Measurements from ENCODE around the gene CD52.
"Not testable (repeated sequence)": the region's sequence is repeated elsewhere in the genome, so short reads cannot be mapped to it uniquely, and the experiment has no call there.

Gene CD52

GRCh38 chr1:26291433-26291832, 26.3 kb upstream of the CD52 start:
- Histone ChIP-seq H3K27me3 (ENCODE audit: insufficient read depth, low read length) (no peaks in the 10 kb centered on the region), H3K4me3 (ENCODE audit: low read depth, low read length) (no peak overlapping the region), H3K4me1 (ENCODE audit: control insufficient read depth, insufficient read depth, low read length, unreplicated experiment) (peaks cover 25% of the 10 kb centered on the region), H3K27ac (ENCODE audit: low read depth, low read length) (no peak overlapping the region), H3K36me3 (ENCODE audit: insufficient read depth, low read length) (no peaks in the 10 kb centered on the region), H2AFZ (ENCODE audit: low read length, unreplicated experiment) (no peak overlapping the region), H3K79me2 (ENCODE audit: control insufficient read depth, insufficient read depth, low read length, unreplicated experiment) (no peaks in the 10 kb centered on the region)

- Histone ChIP-seq H2AFZ (ENCODE audit: low read length, unreplicated experiment) (no peak overlapping the region), H3K4me3 (ENCODE audit: low read depth, low read length) (no peak overlapping the region), H3K27ac (ENCODE audit: low read depth, low read length) (no peak overlapping the region), H3K27me3 (ENCODE audit: insufficient read depth, low read length) (no peaks in the 10 kb centered on the region), H3K79me2 (ENCODE audit: control insufficient read depth, insufficient read depth, low read length, unreplicated experiment) (no peaks in the 10 kb centered on the region), H3K4me1 (ENCODE audit: control insufficient read depth, insufficient read depth, low read length, unreplicated experiment) (peaks cover 20% of the 10 kb centered on the region), H3K36me3 (ENCODE audit: insufficient read depth, low read length) (no peaks in the 10 kb centered on the region)
Observed at GRCh38 chr1:26291939-26292338, 25.8 kb upstream of the CD52 start.

GRCh38 chr1:26292735-26293134, 25.0 kb upstream of the CD52 start:
- H3K4me1 ChIP-seq (ENCODE audit: control insufficient read depth, insufficient read depth, low read length, unreplicated experiment): peaks cover 14% of the 10 kb centered on the region
- H3K79me2 ChIP-seq (ENCODE audit: control insufficient read depth, insufficient read depth, low read length, unreplicated experiment); H3K27me3 ChIP-seq (ENCODE audit: insufficient read depth, low read length); H3K36me3 ChIP-seq (ENCODE audit: insufficient read depth, low read length); H2AFZ ChIP-seq (ENCODE audit: low read length, unreplicated experiment); H3K27ac ChIP-seq (ENCODE audit: low read depth, low read length); H3K4me3 ChIP-seq (ENCODE audit: low read depth, low read length): not testable (repeated sequence)

GRCh38 chr1:26293911-26294463, 23.8 kb upstream of the CD52 start:
- no peak overlapping the region for H3K27ac ChIP-seq (ENCODE audit: low read depth, low read length)
- peaks cover 13% of the 10 kb centered on the region for H3K4me1 ChIP-seq (ENCODE audit: control insufficient read depth, insufficient read depth, low read length, unreplicated experiment)
- H3K4me3 ChIP-seq (ENCODE audit: low read depth, low read length): no peak overlapping the region
- no peak overlapping the region for H2AFZ ChIP-seq (ENCODE audit: low read length, unreplicated experiment)
- no peaks in the 10 kb centered on the region for H3K27me3 ChIP-seq (ENCODE audit: insufficient read depth, low read length)
- no peaks in the 10 kb centered on the region for H3K79me2 ChIP-seq (ENCODE audit: control insufficient read depth, insufficient read depth, low read length, unreplicated experiment)
- no peaks in the 10 kb centered on the region for H3K36me3 ChIP-seq (ENCODE audit: insufficient read depth, low read length)

- Histone ChIP-seq H3K36me3 (ENCODE audit: insufficient read depth, low read length) (no peaks in the 10 kb centered on the region), H3K27me3 (ENCODE audit: insufficient read depth, low read length) (no peaks in the 10 kb centered on the region), H2AFZ (ENCODE audit: low read length, unreplicated experiment) (no peak overlapping the region), H3K79me2 (ENCODE audit: control insufficient read depth, insufficient read depth, low read length, unreplicated experiment) (no peaks in the 10 kb centered on the region), H3K4me3 (ENCODE audit: low read depth, low read length) (no peak overlapping the region), H3K4me1 (ENCODE audit: control insufficient read depth, insufficient read depth, low read length, unreplicated experiment) (peaks cover 9% of the 10 kb centered on the region), H3K27ac (ENCODE audit: low read depth, low read length) (no peak overlapping the region)
Observed at GRCh38 chr1:26295194-26296138, 22.3 kb upstream of the CD52 start.

GRCh38 chr1:26296340-26297056, 21.3 kb upstream of the CD52 start:
- Histone ChIP-seq H3K27ac (ENCODE audit: low read depth, low read length) (no peak overlapping the region), H3K79me2 (ENCODE audit: control insufficient read depth, insufficient read depth, low read length, unreplicated experiment) (peaks cover 1% of the 10 kb centered on the region), H3K36me3 (ENCODE audit: insufficient read depth, low read length) (no peaks in the 10 kb centered on the region), H3K4me3 (ENCODE audit: low read depth, low read length) (no peak overlapping the region), H3K4me1 (ENCODE audit: control insufficient read depth, insufficient read depth, low read length, unreplicated experiment) (peaks cover 17% of the 10 kb centered on the region), H3K27me3 (ENCODE audit: insufficient read depth, low read length) (no peaks in the 10 kb centered on the region), H2AFZ (ENCODE audit: low read length, unreplicated experiment) (no peak overlapping the region)

- Histone ChIP-seq H3K4me3 (ENCODE audit: low read depth, low read length) (no peak overlapping the region), H3K36me3 (ENCODE audit: insufficient read depth, low read length) (no peaks in the 10 kb centered on the region), H3K27me3 (ENCODE audit: insufficient read depth, low read length) (no peaks in the 10 kb centered on the region), H3K79me2 (ENCODE audit: control insufficient read depth, insufficient read depth, low read length, unreplicated experiment) (peaks cover 7% of the 10 kb centered on the region), H3K27ac (ENCODE audit: low read depth, low read length) (no peak overlapping the region), H3K4me1 (ENCODE audit: control insufficient read depth, insufficient read depth, low read length, unreplicated experiment) (peaks cover 23% of the 10 kb centered on the region), H2AFZ (ENCODE audit: low read length, unreplicated experiment) (no peak overlapping the region)
Observed at GRCh38 chr1:26297057-26297790, 20.5 kb upstream of the CD52 start.

- Histone ChIP-seq H3K27ac (ENCODE audit: low read depth, low read length) (peak overlapping the region; percentile 25; the same call in 1 of the 2 replicates), H2AFZ (ENCODE audit: low read length, unreplicated experiment) (no peak overlapping the region), H3K79me2 (ENCODE audit: control insufficient read depth, insufficient read depth, low read length, unreplicated experiment) (peaks cover 7% of the 10 kb centered on the region), H3K4me1 (ENCODE audit: control insufficient read depth, insufficient read depth, low read length, unreplicated experiment) (peaks cover 28% of the 10 kb centered on the region), H3K4me3 (ENCODE audit: low read depth, low read length) (no peak overlapping the region), H3K36me3 (ENCODE audit: insufficient read depth, low read length) (no peaks in the 10 kb centered on the region), H3K27me3 (ENCODE audit: insufficient read depth, low read length) (no peaks in the 10 kb centered on the region)
Observed at GRCh38 chr1:26297791-26298124, 20.0 kb upstream of the CD52 start.

- Histone ChIP-seq H3K27ac (ENCODE audit: low read depth, low read length) (no peak overlapping the region), H3K79me2 (ENCODE audit: control insufficient read depth, insufficient read depth, low read length, unreplicated experiment) (peaks cover 13% of the 10 kb centered on the region), H3K4me1 (ENCODE audit: control insufficient read depth, insufficient read depth, low read length, unreplicated experiment) (peaks cover 38% of the 10 kb centered on the region), H3K4me3 (ENCODE audit: low read depth, low read length) (no peak overlapping the region), H3K27me3 (ENCODE audit: insufficient read depth, low read length) (no peaks in the 10 kb centered on the region), H3K36me3 (ENCODE audit: insufficient read depth, low read length) (no peaks in the 10 kb centered on the region), H2AFZ (ENCODE audit: low read length, unreplicated experiment) (no peak overlapping the region)
Observed at GRCh38 chr1:26300578-26301275, 17.0 kb upstream of the CD52 start.

Measured in ACC112 (cell line).